ENCODE results near the gene CCDC85C.

The CCDC85C gene

DNA sequence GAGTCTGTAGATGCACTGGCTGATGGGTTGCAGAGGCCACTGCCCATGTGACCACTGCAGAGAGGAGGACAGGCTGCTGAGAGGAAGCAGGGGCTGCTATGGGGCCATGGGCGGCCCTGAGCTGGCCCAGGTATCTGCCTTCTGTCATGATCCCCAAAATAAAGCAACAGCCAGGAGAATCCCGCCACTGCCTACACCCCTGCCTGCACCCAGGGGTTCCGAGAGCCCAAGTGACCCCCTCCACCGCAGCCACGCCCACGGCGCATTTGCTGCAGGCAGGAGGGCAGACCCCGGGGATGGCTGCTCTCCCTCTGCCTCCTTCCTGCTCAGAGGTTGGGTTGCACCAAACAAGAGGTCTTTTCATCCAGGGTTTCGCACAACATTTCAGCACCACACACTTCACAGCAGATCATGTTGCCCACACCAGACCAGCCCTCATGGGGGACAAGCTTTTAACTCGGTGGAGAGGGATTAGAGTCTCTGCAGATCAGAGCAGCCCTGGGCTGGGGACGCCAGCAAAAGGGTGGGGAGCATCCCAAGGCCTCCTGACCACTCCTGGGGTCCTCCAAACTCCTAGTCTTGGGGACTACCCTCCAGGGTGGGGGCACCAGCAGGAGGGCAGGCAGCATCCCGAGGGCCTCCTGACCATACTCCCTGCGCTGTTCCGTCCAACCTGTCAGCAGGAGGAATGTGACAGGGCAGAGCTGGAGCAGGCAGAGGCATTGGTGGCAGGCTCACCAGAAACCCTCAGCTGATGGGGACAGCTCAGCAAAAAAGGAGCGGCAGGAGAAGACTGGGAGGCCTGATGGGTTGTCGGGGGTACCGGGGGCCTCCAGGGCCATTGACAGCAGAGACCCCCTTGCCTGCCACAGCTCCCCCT, 14.1 kb downstream of the CCDC85C start:
- DNase-seq (ENCODE audit: low spot score), result no peak

DNA sequence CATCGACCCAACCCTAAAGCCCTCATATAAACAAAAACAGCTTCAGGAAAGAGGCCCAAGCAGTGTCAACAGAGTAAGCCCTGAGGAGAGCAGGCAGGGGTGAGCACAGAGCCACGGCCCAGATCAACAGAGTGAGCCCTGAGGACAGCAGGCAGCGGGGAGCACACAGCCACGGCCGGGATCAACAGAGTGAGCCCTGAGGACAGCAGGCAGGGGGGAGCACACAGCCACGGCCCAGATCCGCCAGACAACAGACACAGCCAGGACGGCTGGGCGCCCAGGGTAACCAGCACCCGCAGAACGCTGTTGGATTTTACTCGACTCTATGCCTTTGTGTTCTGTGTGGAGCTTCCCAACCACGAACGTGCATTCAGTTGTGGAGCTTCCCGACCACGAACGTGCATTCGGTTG, 15.0 kb downstream of the CCDC85C start:
- DNase-seq (ENCODE audit: low spot score), result no peak

DNA sequence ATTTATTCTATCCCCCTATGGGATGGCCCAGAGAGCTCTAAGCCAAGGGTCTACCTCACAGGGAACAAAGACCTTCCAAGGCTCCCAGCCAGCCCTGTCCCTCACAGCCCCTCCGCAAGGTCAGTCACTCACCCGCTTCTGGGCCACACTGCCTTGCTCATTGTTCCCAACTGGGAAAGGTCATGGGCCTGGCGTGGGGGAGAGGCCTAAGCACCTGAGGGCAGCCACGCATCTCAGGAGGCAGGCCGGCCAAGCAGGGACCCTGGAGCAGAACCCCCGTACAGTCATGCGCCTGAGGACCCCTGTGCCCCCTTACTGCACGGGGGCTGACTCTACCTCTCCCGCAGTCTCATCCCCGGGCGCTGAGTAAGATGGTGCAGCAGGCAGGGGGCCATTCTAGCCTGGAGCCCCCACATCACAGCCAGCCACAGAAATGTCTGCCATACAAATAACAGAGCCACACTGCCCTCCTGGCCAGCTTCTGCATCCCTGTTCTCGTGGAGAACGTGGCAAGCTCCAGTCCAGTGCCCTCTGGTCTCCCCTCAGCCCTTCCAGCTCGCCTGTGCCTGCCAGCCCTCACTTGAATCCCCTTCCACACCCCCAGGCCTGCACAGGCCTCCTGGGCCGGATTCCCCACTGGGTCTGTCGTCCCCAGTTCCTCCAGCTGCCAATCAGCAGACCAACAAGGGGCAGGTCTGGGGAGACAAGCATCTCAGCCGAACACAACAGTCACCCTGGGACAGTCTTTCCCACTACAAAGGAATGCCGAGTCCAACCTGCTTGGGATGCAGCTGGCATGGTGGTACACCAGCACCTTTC, 16.3 kb downstream of the CCDC85C start:
- DNase-seq (ENCODE audit: low spot score), result no peak

DNA sequence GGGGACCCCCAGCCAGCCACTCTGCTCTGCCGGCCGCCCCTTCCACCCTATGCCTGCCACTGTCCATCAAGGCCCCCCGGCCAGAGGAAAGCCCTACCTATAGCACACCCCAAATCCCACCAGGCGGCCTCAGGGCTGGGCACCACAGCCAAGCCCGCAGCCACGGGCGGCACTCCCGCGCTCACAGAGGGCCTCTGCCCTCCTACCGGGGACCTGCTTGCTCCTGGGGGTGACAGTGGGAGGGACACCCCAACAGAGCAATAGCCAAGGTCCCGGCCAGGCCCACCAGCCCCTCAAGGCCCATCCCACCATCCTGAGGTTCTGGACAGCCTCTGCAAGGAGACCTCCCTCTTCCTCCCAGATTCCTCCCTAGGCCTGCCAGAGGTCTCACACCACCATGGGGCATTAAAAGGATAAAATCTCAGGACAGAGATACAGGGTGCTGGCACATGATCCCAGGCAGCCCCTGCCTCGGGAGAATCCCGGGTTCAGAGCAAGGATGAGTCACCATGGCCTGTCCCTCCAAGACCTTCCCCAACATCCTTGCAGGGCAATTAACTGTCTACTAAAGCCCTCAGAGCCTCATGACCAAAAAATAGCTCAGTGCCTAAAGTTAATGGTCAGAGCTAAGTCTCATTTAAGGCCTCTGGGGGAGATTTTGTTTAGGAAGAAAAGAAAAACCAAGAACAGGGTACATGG, 17.1 kb downstream of the CCDC85C start:
- no peak for DNase-seq (ENCODE audit: low spot score)

DNA sequence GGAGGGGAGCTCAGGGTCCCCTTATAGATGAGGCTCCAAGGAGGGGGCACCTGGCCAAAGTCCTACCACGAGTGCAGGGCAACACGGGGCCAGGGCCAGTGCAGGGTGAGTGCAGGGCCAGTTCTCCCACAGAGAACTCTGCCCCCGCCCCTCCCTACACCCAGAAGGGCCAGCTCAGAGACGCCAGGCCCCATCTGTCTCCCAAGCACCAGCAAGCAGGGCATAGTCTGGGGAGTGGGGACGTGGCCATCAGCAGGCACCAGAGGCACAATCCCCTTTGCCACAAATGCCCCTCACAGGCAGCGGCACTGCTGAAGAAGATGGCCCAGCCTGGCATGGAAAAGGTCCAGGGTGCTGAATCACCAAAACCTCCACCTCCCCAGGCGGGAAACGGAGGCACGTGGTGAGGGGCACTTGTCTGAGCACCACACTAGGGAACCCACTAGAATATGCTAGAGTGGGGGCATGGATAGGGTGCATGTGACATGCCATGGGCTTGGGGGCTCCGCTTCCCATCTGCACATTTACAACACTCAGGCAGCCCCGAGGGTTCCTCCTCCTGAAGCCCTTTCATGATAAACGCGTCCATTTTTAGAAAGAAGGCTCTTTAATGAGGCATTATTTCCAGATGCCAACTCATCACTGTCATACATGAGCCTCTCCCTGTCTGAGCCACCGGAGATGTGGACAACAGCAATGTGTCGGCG, 17.8 kb downstream of the CCDC85C start:
- DNase-seq (ENCODE audit: low spot score), result no peak

DNA sequence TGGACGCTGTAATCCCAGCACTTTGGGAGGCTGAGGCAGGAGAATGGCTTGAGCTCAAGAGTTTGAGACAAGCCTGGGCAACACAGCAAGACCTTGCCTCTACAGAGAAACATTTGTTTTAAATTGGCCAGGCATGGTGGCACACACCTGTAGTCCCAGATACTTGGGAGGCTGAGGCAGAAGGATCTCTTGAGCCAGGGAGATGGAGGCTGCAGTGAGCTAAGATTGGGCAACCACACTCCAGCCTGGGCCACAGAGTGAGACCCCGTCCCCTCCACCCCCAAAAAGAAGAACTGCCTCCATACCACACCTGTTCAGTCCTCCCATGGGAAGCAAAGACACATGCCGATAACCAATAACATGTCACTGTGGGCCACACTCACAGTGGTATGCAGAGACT, 19.2 kb downstream of the CCDC85C start:
- no peak for DNase-seq (ENCODE audit: low spot score)

DNA sequence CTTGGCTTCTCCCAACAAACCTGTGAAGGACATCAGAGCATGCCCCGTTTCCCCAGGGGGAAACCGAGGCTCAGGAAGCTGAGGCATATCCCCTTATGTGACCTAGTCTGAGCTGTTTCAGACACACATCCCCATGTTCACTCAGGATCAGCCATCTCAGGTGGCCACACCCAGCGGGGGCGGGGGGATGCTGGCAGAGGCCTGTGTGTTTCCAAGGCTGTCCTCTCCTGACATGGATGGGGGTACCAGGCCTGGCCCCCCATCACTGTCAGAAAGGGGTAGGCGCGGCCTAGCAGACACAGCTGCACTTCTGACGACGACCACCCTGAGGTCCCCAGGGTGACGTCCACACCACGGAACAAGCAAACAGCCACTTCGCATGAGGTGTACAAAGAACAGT, 22.1 kb downstream of the CCDC85C start:
- DNase-seq (ENCODE audit: low spot score), result no peak

DNA sequence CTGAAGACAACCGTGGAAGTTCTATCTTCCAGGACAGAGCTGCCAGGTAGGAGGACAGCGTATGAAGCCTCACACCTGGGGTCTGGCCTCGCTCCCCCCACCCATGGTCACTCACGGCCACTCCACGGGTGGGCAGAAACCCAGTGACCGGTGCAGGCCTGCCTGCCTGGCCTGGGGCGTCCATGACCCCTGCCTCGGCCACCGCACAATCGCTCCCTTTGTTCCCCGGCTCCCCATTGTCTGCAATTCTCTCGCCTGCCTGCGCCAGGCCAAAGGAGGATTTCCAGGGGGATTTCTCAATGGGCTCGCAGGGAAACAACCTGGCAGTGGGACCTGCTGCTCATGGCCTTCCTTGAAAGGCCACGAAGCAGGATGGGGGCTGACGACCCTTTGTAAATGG, 22.6 kb downstream of the CCDC85C start:
- DNase-seq (ENCODE audit: low spot score), result no peak

DNA sequence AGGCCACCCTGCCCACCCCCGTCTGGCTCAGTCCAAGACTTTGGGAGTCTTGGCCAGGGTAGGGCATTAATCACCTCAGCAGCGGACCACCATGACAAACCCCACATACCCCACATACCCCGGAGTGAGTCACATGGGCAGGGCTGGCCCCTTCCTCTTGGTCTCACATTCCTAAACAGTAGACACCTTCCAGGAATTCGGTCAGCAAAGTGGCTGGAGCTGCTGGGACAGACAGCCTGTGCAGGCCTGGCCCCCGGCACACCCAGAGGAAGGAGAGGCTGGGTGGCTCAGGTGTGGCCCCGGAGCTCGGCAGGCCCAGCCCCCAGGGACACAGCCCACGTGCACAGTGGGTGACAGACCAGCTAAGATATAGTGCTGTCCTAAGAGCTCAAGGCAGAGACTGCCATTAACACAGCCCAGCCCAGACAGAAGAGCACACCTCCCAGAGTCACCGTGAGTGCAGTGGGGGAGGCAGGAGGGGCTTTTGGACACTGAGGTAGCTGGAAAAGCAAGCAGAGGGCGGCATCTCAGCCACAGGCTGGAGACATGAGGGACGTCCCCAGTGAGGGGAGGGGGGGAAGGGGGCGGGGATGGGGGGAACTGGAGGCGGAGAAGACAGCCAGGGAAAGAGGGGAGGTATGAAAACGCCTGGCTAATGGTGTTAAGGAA, 24.0 kb downstream of the CCDC85C start:
- no peak for DNase-seq (ENCODE audit: low spot score)

DNA sequence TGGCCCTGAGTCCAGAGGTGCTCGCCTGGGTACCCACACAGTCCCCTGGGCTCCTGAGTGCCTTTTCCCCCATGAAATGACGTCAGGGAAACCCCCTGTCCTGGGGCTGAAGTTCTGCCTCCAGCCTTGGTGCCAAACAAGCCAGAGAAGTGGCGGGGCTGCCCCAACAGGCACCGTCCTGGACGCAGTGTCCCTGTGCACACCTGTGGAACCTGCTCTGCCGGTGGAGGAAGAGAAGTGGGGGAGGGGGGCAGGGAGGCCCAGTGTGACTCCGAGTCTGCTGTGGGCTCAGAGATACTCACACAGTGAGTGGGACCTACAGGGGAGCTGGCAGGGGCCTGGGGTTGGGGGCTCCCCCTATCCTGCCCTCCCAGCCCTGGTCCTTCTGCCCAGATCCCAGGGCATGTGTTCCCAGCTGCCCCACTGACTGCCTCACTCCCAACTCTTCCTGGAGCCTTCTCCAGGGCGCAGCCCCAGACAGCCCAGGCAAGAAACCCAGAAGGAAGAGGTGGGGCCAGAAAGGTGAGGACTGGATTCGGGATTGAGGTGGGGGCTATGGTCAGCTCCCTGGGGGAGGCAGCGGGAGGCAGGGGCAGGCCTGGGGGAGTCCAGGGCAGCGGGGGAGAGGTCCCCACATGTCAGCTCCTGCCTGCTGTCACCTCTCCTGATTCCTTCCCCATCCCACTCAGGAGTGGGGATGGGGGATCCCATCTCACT, 24.7 kb downstream of the CCDC85C start:
- DNase-seq (ENCODE audit: low spot score), result no peak

DNA sequence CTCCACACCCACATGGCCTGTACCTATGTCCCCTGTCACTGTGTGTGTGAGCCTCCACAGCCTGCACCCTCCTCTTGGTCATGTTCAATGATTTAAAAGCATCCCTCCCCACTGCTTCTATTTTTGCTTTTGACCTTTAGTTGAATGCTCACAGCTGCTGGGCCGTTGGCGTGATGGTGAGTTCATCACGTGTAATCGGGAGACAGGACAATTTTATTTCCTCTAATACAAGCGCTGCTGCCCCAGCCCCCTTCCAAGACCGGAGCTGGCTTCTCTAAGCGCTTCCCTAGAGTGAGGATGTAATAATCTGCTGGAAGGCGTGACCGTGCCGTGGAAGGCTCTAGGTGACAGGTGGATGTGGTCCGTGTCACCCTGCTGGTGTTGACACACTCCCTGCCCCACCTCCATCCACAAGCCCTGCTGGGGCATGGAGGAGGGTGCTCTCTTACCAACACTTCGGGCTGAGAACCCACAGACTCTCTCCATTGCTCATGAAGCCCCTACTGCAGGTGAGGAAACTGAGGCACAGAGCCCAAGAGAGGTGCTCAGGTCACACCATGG, 25.4 kb downstream of the CCDC85C start:
- DNase-seq (ENCODE audit: low spot score), result no peak

DNA sequence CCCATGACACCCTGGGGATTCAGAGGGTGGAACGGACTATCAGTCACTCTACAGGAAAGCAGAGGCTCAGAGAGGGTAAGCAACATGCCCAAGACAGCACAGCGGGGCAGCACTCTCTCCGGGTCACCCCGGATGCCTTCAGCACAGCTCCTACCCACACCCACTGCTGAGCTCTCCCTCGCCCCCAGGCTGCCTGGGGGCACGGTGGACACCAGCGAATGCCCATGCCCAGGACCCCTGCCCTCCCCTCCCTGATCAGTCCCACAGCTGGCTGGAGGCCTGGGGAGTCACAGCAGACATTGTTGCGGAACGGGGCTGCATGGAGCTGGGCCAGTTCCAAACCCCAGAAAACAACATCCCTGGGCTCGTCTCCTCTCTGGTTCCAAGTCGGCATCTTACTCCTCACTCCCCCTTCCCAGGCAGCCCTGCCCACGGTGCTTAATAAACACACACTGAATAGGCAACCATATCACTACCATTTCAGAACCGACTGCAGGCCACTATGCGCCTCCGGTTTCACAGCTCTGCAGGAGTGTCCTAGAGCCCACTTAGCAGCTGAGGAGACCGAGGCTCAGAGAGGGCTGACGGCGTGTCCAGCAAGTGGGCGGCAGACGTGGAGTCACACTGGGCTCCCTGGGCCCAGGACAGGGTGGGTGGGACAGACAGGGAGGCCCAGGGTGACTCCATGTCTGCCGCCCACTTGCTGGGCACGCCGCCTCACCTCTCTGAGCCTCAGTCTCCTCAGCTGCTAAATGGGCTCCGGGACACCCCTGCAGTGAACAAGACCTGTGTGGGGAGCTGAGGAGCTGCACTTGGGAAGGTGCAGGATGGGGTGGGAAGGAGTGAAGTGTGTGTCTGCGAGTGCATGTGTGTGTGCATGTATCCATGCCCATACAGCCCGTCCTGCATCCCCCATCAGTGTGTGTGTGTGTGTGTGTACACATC, 27.0 kb downstream of the CCDC85C start:
- DNase-seq (ENCODE audit: low spot score), result no peak

DNA sequence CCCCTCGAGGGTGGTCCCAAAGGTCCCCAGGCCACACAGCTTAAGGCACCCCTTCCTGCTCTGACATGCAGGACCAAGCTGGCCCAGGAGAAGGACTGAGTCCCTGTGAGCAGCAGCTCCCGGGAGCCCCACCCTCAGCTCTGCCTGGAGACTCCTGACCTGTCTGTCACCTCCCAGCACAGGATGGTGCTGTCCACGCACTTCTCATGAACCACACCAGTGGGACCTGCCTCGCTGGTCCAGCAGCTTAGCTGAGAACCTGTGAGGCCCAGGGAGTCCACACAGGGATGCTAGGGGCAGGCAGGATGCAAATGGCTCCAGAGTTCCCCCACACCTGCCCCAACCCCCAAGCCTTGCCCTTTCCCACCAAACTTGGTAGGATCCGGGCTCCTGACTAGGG, 27.7 kb downstream of the CCDC85C start:
- no peak for DNase-seq (ENCODE audit: low spot score)

DNA sequence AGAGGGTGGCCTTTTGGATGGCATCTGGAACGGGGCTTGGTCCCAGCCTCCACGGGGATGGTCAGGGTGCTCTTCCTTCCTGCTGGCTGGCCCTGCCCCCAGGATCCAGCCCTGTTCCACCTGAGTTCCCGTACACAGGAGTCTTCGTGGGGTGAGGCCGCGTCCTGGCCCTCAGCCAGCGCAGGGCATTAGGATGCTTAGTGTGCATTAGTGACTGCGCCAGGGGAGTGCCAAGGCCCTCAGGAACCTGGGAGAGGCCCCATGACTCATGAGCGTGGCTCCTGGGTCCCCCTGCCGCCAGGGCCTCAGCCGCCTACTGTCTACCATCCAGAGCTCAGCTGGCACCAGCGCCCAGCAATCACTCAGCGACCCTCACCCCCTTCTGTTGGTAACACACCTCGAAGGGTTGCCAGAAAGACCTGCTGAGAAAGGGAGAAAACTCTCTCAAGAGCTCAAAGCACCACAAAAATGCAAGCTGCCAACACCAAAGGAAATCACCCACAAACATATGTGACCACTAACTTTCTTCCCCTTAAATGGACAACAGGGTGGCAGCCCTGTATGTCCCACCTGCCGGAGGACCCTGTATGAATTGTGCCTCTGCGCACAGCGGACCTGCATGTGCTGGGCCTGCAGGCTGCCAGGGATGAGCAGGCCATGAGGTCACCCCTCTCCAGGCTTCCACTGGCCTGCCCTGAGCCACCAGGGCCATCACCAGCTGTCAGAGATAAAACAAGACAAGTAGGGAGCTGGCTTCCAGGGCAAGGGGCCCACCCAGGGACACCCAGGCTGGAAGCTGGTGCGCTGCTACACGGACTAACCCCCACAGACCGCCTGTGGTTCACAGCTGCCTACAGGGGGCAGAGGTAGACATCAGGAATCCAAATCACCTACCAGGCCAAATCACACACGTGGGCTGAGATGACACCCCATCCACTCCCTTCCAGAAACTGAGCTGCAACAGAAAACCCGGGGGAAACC, 28.7 kb downstream of the CCDC85C start:
- no peak for DNase-seq (ENCODE audit: low spot score)

DNA sequence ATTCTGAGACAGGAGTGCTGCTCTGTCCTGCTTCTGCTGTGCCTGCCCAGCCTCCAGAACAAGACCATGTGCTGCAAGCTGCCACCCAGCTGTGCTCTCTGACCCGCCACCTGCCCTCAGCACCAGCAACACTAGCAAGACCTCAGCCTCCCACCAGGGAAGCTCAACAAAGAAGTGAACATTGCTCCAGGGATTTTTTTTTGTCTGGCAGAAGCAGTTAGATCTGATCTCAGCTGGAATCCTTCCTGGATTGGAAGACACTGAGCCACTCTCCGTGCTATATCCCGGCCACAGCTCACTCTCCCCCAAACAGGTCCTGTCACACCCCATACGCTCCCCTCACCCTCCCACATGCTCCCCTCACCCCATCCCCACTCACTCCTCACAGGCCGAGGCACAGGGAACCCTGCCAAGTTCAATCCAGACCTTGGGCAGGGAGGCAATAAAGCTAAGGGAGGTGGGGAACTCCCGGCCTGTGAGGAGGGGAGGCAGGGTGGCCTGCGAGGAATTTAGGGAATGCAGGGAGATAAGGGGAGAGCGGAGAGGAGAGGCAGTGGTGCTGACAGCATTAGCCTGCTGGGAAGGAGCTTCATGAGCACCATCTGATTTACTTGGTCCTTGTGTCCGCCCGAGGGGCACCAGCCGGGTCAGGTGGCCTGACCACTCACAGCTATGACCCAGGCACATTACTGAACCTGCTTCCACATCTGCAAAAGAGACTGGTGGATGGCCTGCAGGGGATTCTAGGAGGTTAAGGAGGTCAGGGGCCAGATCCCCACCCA, 29.7 kb downstream of the CCDC85C start:
- no peak for DNase-seq (ENCODE audit: low spot score)

DNA sequence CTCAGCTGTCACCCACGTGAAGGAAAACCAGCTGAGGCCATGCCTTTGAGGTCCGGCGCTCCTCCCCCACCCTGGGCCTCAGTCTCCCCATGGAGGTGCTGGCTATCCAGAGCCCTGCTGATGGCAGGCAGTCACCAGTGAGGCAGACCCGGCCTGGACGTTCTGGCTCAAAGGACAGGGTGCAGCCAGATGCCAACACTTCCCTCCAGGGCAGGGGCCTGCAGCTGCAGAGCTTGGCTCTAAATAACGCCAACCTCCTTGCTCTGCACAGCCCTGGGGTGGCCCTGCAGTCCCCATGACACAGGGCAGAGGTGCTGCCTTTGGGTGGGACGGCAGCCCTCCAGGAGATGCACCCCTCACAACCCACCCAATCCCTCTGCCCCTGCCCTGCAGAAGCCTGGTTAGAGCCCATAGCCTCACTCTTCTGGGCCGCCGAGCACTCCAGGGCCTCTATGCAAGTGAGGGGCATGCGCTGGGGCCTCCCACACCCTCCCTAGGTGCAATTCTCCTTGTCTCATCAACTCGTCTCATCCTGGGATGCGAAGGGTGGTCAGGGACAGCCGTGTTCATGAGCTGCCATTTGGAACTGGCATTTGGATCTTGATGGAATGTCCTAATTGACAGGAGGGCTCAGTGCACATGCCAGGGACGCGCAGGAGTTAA, 30.4 kb downstream of the CCDC85C start:
- no peak for DNase-seq (ENCODE audit: low spot score)

DNA sequence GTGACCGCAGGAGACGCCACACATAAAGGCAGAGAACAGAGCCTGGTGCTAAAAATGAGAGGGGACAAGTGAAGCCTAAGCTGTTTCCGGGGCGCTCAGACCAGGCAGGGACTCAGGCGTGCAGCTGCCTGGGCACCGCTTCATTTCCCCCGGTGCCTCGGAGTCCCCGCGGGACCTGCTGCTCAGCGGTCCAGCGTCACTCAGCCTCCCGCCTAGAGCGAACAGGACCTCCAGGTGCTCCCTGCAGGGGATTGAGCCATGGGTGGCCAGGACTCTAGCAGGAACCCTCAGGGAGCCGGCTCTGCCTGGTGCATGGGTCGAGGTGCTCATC, 31.0 kb downstream of the CCDC85C start:
- DNase-seq (ENCODE audit: low spot score), result no peak
